Upper lobe of left lung (tissue), 4 donors: ENCODE measurements around the gene UTS2B.

Experiments
- CTCF ChIP-seq, 6 experiments: fragments of 450-650 bp in 4 of 6; fragments of 200-600 bp in 2 of 6; sonication (generic) in 2 of 6; IDR thresholded peaks; one replicate each; pipeline ENCODE4 v1.5.1; 2016 to 2019; ENCODE audit warnings: antibody characterized with exemption in 6 of 6
- EP300 ChIP-seq, 4 donors: sonication (generic); formaldehyde crosslinking; IDR thresholded peaks; one replicate each; pipeline ENCODE4 v1.5.1; 2017; ENCODE audit warnings: antibody characterized with exemption in 4 of 4, control low read depth in 2 of 4
- POLR2A ChIP-seq, 4 donors: fragments of 450-650 bp; IDR thresholded peaks; one replicate each; pipeline ENCODE4 v1.5.1; 2016 to 2017; ENCODE audit warnings: antibody characterized with exemption in 4 of 4, mild to moderate bottlenecking in 2 of 4
- POLR2AphosphoS5 ChIP-seq, 2 donors: sonication (generic); formaldehyde crosslinking; IDR thresholded peaks; one replicate each; pipeline ENCODE4 v1.5.1; 2017; ENCODE audit warnings: antibody characterized with exemption in 2 of 2

- TF ChIP-seq CTCF (IDR thresholded peaks at IDR 0.05) (no peak), POLR2A (IDR thresholded peaks at IDR 0.05) (no peak), POLR2AphosphoS5 (IDR thresholded peaks at IDR 0.05) (no peak), EP300 (IDR thresholded peaks at IDR 0.05) (no peak)
These were observed 27.9 kb downstream of the UTS2B start for GRCh38 chr3:191302451-191302850.
